GM13976 (cell line): ENCODE results near the gene CDK12.
A peak's percentile ranks its signal among the peaks of the same experiment; 100 is the strongest.
"Not testable (repeated sequence)": the region's sequence is repeated elsewhere in the genome, so short reads cannot be mapped to it uniquely, and the experiment has no call there.

Experiments
- DNase-seq: peaks from one replicate; pipeline ENCODE4 v3.0.0; 2012; ENCODE audit warnings: low spot score
- in situ Hi-C: fragments of 300-500 bp; cut with MboI; formaldehyde crosslinking; loops from one replicate; pipeline ENCODE4 v1.12.0; 2022; ENCODE audit warnings: low sequenced_read_pairs, mixed read lengths, inconsistent platforms; ENCODE audit not compliant: unreplicated experiment
- TF ChIP-seq, protein P1 (sequence below): IDR thresholded peaks from 2 replicates; pipeline ENCODE4 v1.5.1; 2012; ENCODE audit warnings: borderline replicate concordance, mild to moderate bottlenecking; ENCODE audit not compliant: insufficient read depth; ENCODE audit errors: extremely low read depth, missing control alignments, control extremely low read depth

CDK12 gene

DNA sequence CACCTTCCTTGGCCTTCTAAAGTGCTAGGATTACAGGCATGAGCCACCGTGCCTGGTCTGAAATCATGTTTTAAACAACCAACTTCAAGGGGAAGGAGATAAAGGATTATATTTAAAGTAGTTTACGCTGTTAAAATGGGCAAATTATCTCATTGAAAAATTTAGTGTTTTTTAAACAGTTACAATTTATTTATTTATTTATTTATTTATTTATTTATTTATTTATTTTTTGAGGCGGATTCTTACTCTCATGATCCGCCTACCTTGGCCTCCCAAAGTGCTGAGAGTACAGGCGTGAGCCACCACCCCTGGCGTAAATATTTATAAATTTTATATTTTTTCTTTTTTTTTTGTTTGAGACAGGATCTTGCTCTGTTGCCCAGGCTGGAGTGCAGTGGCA, 22.2 kb downstream of the CDK12 start:
- TF ChIP-seq, protein P1, sequence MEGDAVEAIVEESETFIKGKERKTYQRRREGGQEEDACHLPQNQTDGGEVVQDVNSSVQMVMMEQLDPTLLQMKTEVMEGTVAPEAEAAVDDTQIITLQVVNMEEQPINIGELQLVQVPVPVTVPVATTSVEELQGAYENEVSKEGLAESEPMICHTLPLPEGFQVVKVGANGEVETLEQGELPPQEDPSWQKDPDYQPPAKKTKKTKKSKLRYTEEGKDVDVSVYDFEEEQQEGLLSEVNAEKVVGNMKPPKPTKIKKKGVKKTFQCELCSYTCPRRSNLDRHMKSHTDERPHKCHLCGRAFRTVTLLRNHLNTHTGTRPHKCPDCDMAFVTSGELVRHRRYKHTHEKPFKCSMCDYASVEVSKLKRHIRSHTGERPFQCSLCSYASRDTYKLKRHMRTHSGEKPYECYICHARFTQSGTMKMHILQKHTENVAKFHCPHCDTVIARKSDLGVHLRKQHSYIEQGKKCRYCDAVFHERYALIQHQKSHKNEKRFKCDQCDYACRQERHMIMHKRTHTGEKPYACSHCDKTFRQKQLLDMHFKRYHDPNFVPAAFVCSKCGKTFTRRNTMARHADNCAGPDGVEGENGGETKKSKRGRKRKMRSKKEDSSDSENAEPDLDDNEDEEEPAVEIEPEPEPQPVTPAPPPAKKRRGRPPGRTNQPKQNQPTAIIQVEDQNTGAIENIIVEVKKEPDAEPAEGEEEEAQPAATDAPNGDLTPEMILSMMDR = no peak
- in situ Hi-C loops = no loop called here
- DNase-seq = no peak

DNA sequence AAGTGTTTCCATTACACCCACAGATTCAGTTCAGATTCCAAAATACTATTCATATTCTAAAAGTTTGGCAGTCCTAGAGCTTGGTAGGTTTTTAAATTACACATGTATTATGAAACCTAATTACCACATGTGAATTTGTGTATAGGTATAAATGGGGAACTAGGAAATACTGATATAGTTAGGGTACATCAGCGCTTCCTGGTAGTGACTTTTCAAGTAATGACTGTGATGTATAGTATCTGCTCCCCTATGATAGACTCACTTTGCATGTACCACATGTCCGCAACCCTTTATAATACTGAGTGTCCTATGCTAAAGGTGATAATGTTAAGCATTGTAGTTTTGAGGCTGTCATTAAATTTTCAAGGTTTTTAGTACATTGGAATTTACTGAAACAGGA, 22.9 kb downstream of the CDK12 start:
- in situ Hi-C loops = no loop called here
- TF ChIP-seq, protein P1 = no peak
- DNase-seq = peak; percentile 78

DNA sequence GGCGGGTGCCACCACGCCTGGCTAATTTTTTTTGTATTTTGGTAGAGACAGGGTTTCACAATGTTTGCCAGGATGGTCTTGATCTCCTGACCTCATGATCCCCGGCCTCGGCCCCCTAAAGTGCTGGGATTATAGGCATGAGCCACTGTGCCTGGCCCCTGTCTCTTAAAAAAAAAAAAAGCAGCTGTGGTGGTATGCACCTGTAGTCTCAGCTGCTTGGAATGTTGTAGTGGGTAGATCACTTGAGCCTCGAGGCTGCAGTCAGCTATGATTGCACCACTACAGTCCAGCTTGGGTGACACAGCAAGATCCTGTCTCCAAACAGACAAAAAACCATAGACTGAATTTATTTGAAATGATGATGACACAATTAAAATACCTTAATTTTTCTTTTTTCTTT, 24.3 kb downstream of the CDK12 start:
- DNase-seq = no peak
- TF ChIP-seq, protein P1 = no peak
- in situ Hi-C loops = no loop called here

DNA sequence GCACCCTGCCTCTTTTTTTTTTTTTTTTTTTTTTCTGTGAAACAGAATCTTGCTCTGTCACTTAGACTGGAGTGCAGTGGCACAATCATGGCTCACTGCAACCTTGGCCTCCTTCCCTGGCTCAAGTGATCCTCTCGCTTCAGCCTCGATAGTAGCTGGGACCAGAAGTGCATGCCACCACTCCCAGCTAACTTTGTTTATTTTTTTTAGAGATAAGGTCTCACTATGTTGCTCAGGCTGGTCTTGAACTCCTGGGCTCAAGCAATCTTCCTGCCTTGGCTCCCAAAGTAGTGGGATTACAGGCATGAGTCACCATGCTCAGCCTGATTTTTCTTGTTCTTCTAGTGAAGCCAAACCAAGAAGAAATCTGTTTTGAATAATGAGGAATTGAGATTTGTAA, 25.0 kb downstream of the CDK12 start:
- in situ Hi-C loops = no loop called here
- no peak for DNase-seq
- TF ChIP-seq, protein P1 = no peak

DNA sequence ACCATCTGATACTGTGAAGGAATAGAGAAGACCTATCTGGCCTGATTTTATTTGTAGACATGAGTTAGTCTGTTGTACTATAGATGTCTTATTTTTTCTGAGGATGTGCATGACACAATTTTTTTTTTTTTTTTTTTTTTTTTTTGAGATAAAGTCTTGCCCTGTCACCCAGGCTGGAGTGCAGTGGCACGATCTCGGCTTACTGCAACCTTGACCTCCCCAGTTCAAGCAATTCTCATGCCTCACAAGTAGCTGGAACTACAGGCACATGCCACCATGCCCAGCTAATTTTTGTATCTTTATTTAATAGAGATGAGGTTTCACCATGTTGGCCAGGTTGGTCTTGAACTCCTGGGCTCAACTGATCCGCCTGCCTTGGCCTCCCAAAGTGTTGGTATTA, 26.2 kb downstream of the CDK12 start:
- in situ Hi-C loops, DNase-seq: not testable (repeated sequence)

DNA sequence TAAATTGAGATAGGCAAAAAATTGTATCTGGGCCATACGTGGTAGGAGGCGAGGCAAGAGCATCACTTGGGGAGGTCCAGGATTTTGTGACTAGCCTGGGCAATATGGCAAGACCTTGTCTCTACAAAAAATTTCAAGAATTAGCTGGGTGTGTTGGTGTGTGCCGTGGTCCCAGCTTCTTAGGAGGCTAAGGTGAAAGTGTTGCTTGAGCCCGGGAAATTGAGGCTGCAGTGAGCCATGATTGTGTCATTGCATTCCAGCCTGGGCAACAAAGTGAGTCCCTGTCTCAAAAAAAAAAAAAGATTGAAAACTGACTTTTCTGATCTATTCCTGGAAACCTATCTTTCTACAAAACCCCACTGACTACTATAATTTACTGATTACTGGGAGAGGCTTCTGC, 26.7 kb downstream of the CDK12 start:
- in situ Hi-C loops = no loop called here
- DNase-seq = no peak
- TF ChIP-seq, protein P1 = no peak

DNA sequence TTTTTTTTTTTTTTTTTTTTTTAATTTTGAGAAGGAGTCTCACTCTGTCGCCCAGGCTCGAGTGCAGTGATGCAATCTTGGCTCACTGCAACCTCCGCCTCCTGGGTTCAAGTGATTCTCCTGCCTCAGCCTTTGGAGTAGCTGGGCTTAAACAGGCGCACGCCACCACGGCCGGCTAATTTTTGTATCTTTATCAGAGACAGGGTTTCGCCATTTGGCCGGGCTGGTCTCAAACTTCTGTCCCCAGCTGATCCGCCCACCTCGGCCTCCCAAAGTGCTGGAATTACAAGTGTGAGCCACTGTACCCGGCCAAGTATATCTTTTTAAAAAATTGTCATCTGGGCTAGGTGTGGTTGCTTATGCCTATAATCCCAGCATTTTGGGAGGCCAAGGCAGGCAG, 35.6 kb downstream of the CDK12 start:
- not testable (repeated sequence) for DNase-seq
- in situ Hi-C loops = loop anchor here (10.0 kb wide), 1 partner anchor 58 kb away; no protein-coding TSS in a partner anchor

DNA sequence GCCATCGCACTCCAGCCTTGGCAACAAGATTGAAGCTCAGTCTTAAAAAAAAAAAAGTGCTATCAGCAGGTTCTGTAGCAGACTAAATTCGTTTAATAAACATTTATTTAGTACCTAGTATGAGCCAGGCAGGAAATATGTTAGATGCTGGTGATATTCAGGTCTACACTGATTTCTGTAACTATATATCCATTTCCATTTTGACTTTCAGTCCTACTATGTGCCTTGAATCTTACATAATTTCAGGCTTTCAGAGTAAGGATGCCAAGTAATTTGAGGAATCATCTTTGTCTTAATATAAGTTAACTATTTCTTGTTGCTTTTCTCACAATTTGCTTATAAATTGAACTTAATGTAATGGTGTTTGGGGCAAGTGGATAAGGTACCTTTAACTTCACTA, 46.2 kb downstream of the CDK12 start:
- in situ Hi-C loops = no loop called here
- TF ChIP-seq, protein P1 = no peak

More for the DNA sequence above, 46.2 kb downstream of the CDK12 start:
- no peak for DNase-seq
